ENCODE results near the gene NFIB. TPM values are rescaled to one million over a fixed set of nuclear protein-coding genes. Genes with fewer than 3 reads are reported as not detected.
A peak's percentile ranks its signal among the peaks of the same experiment; 100 is the strongest.

The NFIB gene
- polyA plus RNA-seq, 1 of the 3 experiments (the other 2 are of a cell fraction): 9.2 TPM

GRCh38 chr9:14094491-14094890, 219.4 kb downstream of the NFIB start:
- Histone ChIP-seq H3K4me3 (ENCODE audit: low read depth in 2 of 2, low read length in 1 of 2) (no peak overlapping the region), H3K27me3 (ENCODE audit: insufficient read depth) (no peaks in the 10 kb centered on the region), H3K9me3 (no peaks in the 10 kb centered on the region), H3F3A (replicated peaks; ENCODE audit: insufficient read depth) (peaks cover 20% of the 10 kb centered on the region), H3K4me1 (ENCODE audit: control insufficient read depth in 1 of 2, insufficient read depth in 2 of 2, low read depth in 1 of 2, low read length in 1 of 2) (peaks cover 29 to 32% of the 10 kb centered on the region in 2 experiments; a peak in 3 of 4 replicates), H2AFZ (ENCODE audit: low read depth) (no peak overlapping the region), H3K79me2 (ENCODE audit: insufficient read depth) (no peaks in the 10 kb centered on the region; the same call in 1 of the 2 replicates), H3K4me2 (no peak overlapping the region), H3K9me2 (no peaks in the 10 kb centered on the region), H3K9ac (no peak overlapping the region), H3K36me3 (replicated peaks in 1 of 2; ENCODE audit: control insufficient read depth in 1 of 2, insufficient read depth in 2 of 2, low read length in 1 of 2) (peaks cover 14 to 24% of the 10 kb centered on the region in 2 experiments), H4K20me1 (ENCODE audit: insufficient read depth) (no peaks in the 10 kb centered on the region), H3K27ac (ENCODE audit: low read depth in 2 of 2, low read length in 1 of 2) (peak overlapping the region in 1 of 2 experiments; percentile 100; a peak in 2 of 4 replicates)
- ChIA-PET POLR2A (interaction anchor here (0.9 kb wide), 1 partner anchor 180 kb away, joined by 3 read pairs; no protein-coding TSS in a partner anchor), CTCF (no interaction called here)
- 97% methylated on average over 5 of the region's 5 CpGs for WGBS (ENCODE audit: low lambda C conversion rate)
- no peak for DNase-seq
- TF ChIP-seq CHD2 (IDR thresholded peaks at IDR 0.05; ENCODE audit: low read length, partially characterized antibody) (no peak), NRF1 (IDR thresholded peaks at IDR 0.05; ENCODE audit: low read depth, low read length) (no peak), IRF3 (IDR thresholded peaks at IDR 0.05; ENCODE audit: low read depth, low read length) (no peak), SIN3A (IDR thresholded peaks at IDR 0.05; ENCODE audit: borderline replicate concordance, low read depth, low read length) (no peak), RCOR1 (IDR thresholded peaks at IDR 0.05; ENCODE audit: low read length) (no peak), RFX5 (IDR thresholded peaks at IDR 0.05; ENCODE audit: low read length) (no peak)

- Histone ChIP-seq H3K9me2 (no peaks in the 10 kb centered on the region), H3K36me3 (replicated peaks in 1 of 2; ENCODE audit: control insufficient read depth in 1 of 2, insufficient read depth in 2 of 2, low read length in 1 of 2) (peaks cover 19 to 33% of the 10 kb centered on the region in 2 experiments), H3K4me3 (ENCODE audit: low read depth in 2 of 2, low read length in 1 of 2) (no peak overlapping the region), H3F3A (replicated peaks; ENCODE audit: insufficient read depth) (peaks cover 14% of the 10 kb centered on the region), H4K20me1 (ENCODE audit: insufficient read depth) (no peaks in the 10 kb centered on the region), H3K9me3 (no peaks in the 10 kb centered on the region), H3K27ac (ENCODE audit: low read depth in 2 of 2, low read length in 1 of 2) (no peak overlapping the region), H3K4me1 (ENCODE audit: control insufficient read depth in 1 of 2, insufficient read depth in 2 of 2, low read depth in 1 of 2, low read length in 1 of 2) (peaks cover 13 to 14% of the 10 kb centered on the region in 2 experiments; a peak in 2 of 4 replicates), H3K79me2 (ENCODE audit: insufficient read depth) (no peaks in the 10 kb centered on the region; the same call in 1 of the 2 replicates), H3K4me2 (no peak overlapping the region), H3K27me3 (ENCODE audit: insufficient read depth) (no peaks in the 10 kb centered on the region), H2AFZ (ENCODE audit: low read depth) (no peak overlapping the region), H3K9ac (no peak overlapping the region)
- ChIA-PET POLR2A (interaction anchor here (1.3 kb wide), 1 partner anchor 538 kb away, joined by 4 read pairs; no protein-coding TSS in a partner anchor), CTCF (interaction anchor here (0.8 to 0.9 kb wide), 2 partner anchors 11 to 149 kb away, joined by 3 read pairs; no protein-coding TSS in a partner anchor)
- no peak for DNase-seq
- TF ChIP-seq MAX (IDR thresholded peaks at IDR 0.05; ENCODE audit: low read depth) (no peak), REST (IDR thresholded peaks at IDR 0.05; ENCODE audit: low read depth, low read length) (no peak), CHD2 (IDR thresholded peaks at IDR 0.05; ENCODE audit: low read length, partially characterized antibody) (no peak), USF2 (IDR thresholded peaks at IDR 0.05; ENCODE audit: borderline replicate concordance, low read depth, low read length) (no peak), POLR2AphosphoS5 (IDR thresholded peaks at IDR 0.05; ENCODE audit: low read depth, low read length) (no peak), MEF2A (IDR thresholded peaks at IDR 0.05; ENCODE audit: borderline replicate concordance, low read depth) (no peak), ZBTB33 (IDR thresholded peaks at IDR 0.05; ENCODE audit: borderline replicate concordance, low read depth) (no peak), RAD21 (IDR thresholded peaks at IDR 0.05; ENCODE audit: low read length) (no peak), NFIC (IDR thresholded peaks at IDR 0.05; ENCODE audit: borderline replicate concordance) (no peak), MXI1 (IDR thresholded peaks at IDR 0.05; ENCODE audit: low read depth, low read length) (no peak)
- WGBS (ENCODE audit: low lambda C conversion rate): 95% methylated on average over 1 of the region's 1 CpG
Measured at GRCh38 chr9:14092344-14092743, 221.6 kb downstream of the NFIB start.

Measured in SK-N-SH (cell line).